ENCODE results near the gene REV1.

DNA sequence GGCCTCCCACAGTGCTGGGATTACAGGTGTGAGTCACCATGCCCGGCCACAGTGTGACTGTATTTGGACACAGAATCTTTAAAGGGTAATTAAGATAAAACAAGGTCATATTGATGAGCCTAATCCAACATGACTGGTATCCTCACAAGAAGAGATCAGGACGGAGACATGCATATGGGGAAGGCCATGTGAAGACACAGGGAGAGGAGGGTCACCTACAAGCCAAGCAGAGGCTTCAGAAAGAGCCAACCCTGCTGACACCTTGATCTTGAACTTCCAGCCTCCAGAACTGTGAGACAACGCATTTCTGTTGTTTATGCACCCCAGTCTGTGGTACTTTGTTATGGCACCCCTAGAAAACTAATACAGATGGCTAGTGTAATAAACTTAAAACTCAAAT lies 72.4 kb downstream of the REV1 start:
- TF ChIP-seq, protein P1, sequence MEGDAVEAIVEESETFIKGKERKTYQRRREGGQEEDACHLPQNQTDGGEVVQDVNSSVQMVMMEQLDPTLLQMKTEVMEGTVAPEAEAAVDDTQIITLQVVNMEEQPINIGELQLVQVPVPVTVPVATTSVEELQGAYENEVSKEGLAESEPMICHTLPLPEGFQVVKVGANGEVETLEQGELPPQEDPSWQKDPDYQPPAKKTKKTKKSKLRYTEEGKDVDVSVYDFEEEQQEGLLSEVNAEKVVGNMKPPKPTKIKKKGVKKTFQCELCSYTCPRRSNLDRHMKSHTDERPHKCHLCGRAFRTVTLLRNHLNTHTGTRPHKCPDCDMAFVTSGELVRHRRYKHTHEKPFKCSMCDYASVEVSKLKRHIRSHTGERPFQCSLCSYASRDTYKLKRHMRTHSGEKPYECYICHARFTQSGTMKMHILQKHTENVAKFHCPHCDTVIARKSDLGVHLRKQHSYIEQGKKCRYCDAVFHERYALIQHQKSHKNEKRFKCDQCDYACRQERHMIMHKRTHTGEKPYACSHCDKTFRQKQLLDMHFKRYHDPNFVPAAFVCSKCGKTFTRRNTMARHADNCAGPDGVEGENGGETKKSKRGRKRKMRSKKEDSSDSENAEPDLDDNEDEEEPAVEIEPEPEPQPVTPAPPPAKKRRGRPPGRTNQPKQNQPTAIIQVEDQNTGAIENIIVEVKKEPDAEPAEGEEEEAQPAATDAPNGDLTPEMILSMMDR (conservative IDR thresholded peaks at IDR 0.05; ENCODE audit: low read length), result no peak
- TF ChIP-seq EZH2phosphoT487 (IDR thresholded peaks at IDR 0.05; ENCODE audit: borderline replicate concordance, low read depth, low read length), result no peak
